HCT116 (cell line): ENCODE measurements around the gene IQSEC3. TPM values are rescaled to one million over a fixed set of nuclear protein-coding genes. Genes with fewer than 3 reads are reported as not detected.

Source experiments
- ATAC-seq: fragments of 200-7000 bp; cut with Tn5 transposase; 2 replicates; pipeline ENCODE4 v1.9.1; 2020; ENCODE audit warnings: mild to moderate bottlenecking, moderate library complexity
- BruUV-seq: library from RNA; stranded (reverse); fragments of 400-500 nt; replicated peaks from 2 replicates; lab custom pipeline; 2021; lab: Mats Ljungman, UMichigan
- CTCF ChIA-PET: fragments of 300-600 bp; sonication (Branson Sonifier 250); formaldehyde crosslinking; loops from one replicate; lab custom pipeline; 2021; ENCODE audit warnings: antibody characterized with exemption; lab: Charles Lee
- POLR2A ChIA-PET: fragments of 300-600, 350-600 bp; sonication (Branson Sonifier 250); formaldehyde crosslinking; loops from one replicate; lab custom pipeline; 2021; ENCODE audit warnings: antibody characterized with exemption; lab: Charles Lee
- RAD21 ChIA-PET, 2 experiments: fragments of 300-600 bp; sonication (Branson Sonifier 250); formaldehyde crosslinking; loops; one replicate each; lab custom pipeline; 2023; ENCODE audit warnings: low total read pairs in 2 of 2; ENCODE audit not compliant: uncharacterized antibody in 2 of 2, unreplicated experiment in 2 of 2, low non-redundant PET in 1 of 2; lab: Charles Lee
- DNase-seq: peaks from one replicate; pipeline ENCODE4 v3.0.0-alpha.2; 2010; ENCODE audit warnings: low read depth, low spot score
- H2AFZ ChIP-seq: fragments of 200-600 bp; shearing (Covaris generic), sonication (generic); 2 replicates; pipeline ENCODE4 v1.6.1; 2017; ENCODE audit warnings: low read depth, mixed run types, mixed read lengths, antibody characterized with exemption, low read length; ENCODE audit not compliant: poor library complexity, severe bottlenecking
- H3K27ac ChIP-seq: 2 replicates; pipeline ENCODE4 v1.5.1; 2012; ENCODE audit warnings: low read depth, low read length
- H3K27me3 ChIP-seq: fragments of 200-600 bp; sonication (generic); 2 replicates; pipeline ENCODE4 v1.6.1; 2016; ENCODE audit warnings: mixed run types, low read length, mixed read lengths; ENCODE audit not compliant: insufficient read depth
- H3K36me3 ChIP-seq, 2 experiments: fragments of 200-500 bp in 1 of 2; fragments of 200-600 bp in 1 of 2; sonication (Bioruptor generic) in 1 of 2; sonication (generic) in 1 of 2; 2 replicates each; pipeline versions ENCODE4 v1.5.1 to v1.6.1; 2014 to 2016; ENCODE audit warnings: low read length in 2 of 2, inconsistent platforms in 1 of 2, mixed read lengths in 1 of 2, mixed run types in 1 of 2; ENCODE audit not compliant: insufficient read depth in 2 of 2, control insufficient read depth in 1 of 2
- H3K4me1 ChIP-seq, 2 experiments: fragments of 200-600 bp in 1 of 2; sonication (generic) in 1 of 2; 2 replicates each; pipeline versions ENCODE4 v1.5.1 to v1.6.1; 2012 to 2017; ENCODE audit warnings: low read length in 2 of 2, inconsistent platforms in 1 of 2, mild to moderate bottlenecking in 1 of 2, mixed read lengths in 1 of 2, mixed run types in 1 of 2, moderate library complexity in 1 of 2; ENCODE audit not compliant: insufficient read depth in 2 of 2, control insufficient read depth in 1 of 2
- H3K4me2 ChIP-seq: fragments of 200-600 bp; sonication (generic); 2 replicates; pipeline ENCODE4 v1.6.1; 2017; ENCODE audit warnings: mixed run types, low read length, mixed read lengths
- H3K4me3 ChIP-seq, 2 experiments: fragments of 200-600 bp in 1 of 2; sonication (generic) in 1 of 2; replicated peaks in 1 of 2; 2 replicates each; pipeline ENCODE4 v1.5.1; 2011 to 2016; ENCODE audit warnings: low read length in 2 of 2, control low read depth in 1 of 2, low read depth in 1 of 2, mild to moderate bottlenecking in 1 of 2, mixed read lengths in 1 of 2, mixed run types in 1 of 2
- H3K79me2 ChIP-seq: fragments of 200-600 bp; sonication (generic); 2 replicates; pipeline ENCODE4 v1.6.1; 2017; ENCODE audit warnings: mild to moderate bottlenecking, mixed run types, low read length, moderate library complexity, mixed read lengths; ENCODE audit not compliant: insufficient read depth
- H3K9ac ChIP-seq: fragments of 200-600 bp; sonication (generic); 2 replicates; pipeline ENCODE4 v1.6.1; 2016; ENCODE audit warnings: low read length, mixed read lengths
- H3K9me2 ChIP-seq: fragments of 200-600 bp; sonication (generic), shearing (Covaris generic); 2 replicates; pipeline ENCODE4 v1.6.1; 2017; ENCODE audit warnings: mixed run types, mild to moderate bottlenecking, moderate library complexity; ENCODE audit not compliant: insufficient read depth
- H3K9me3 ChIP-seq, 2 experiments: fragments of 200-500 bp in 1 of 2; fragments of 200-600 bp in 1 of 2; sonication (Bioruptor generic) in 1 of 2; sonication (generic) in 1 of 2; 2 replicates each; pipeline ENCODE4 v1.6.1; 2014 to 2017; ENCODE audit warnings: low read length in 2 of 2, mixed read lengths in 2 of 2, inconsistent platforms in 1 of 2, low read depth in 1 of 2, mild to moderate bottlenecking in 1 of 2, mixed run types in 1 of 2, moderate library complexity in 1 of 2; ENCODE audit not compliant: control insufficient read depth in 1 of 2, insufficient read depth in 1 of 2
- H4K20me1 ChIP-seq: fragments of 200-600 bp; sonication (generic), shearing (Covaris generic); 2 replicates; pipeline ENCODE4 v1.6.1; 2017; ENCODE audit warnings: mixed run types, mild to moderate bottlenecking, moderate library complexity; ENCODE audit not compliant: insufficient read depth
- CEBPB ChIP-seq: IDR thresholded peaks from 2 replicates; pipeline ENCODE4 v1.6.1; 2012; ENCODE audit warnings: low read depth
- EGR1 ChIP-seq: IDR thresholded peaks from 2 replicates; pipeline ENCODE4 v1.6.1; 2012; ENCODE audit warnings: low read depth
- ELF1 ChIP-seq: IDR thresholded peaks from 2 replicates; pipeline ENCODE4 v1.6.1; 2012; ENCODE audit warnings: low read depth, borderline replicate concordance
- JUND ChIP-seq: IDR thresholded peaks from 2 replicates; pipeline ENCODE4 v1.6.1; 2012
- POLR2A ChIP-seq: IDR thresholded peaks from 2 replicates; pipeline ENCODE4 v1.7.0; 2011; ENCODE audit warnings: borderline replicate concordance; ENCODE audit not compliant: insufficient read depth, insufficient read length; ENCODE audit errors: extremely low read depth
- SRF ChIP-seq: IDR thresholded peaks from 2 replicates; pipeline ENCODE4 v1.6.1; 2012; ENCODE audit warnings: low read depth
- ZFX ChIP-seq: fragments of 450-650 bp; IDR thresholded peaks from 2 replicates; pipeline ENCODE4 v1.6.1; 2017
- intact Hi-C: fragments of 100-400 bp; cut with micrococcal nuclease; formaldehyde crosslinking; loops from 2 replicates; pipeline ENCODE4 v1.10.0; 2022
- total RNA-seq: library from RNA; stranded (reverse); gene quantifications from one replicate; pipeline ENCODE4 v1.2.1, GENCODE V29; 2021; ENCODE audit not compliant: unreplicated experiment
- TF ChIP-seq, protein P1 (sequence below), 3 experiments: fragments of 200-600 bp in 1 of 3; sonication (generic) in 1 of 3; IDR thresholded peaks in 2 of 3; conservative IDR thresholded peaks in 1 of 3; 2 replicates each; pipeline ENCODE4 v1.5.1; 2012 to 2017; ENCODE audit warnings: low read depth in 2 of 3, low read length in 2 of 3, antibody characterized with exemption in 1 of 3, borderline replicate concordance in 1 of 3, control low read depth in 1 of 3, mild to moderate bottlenecking in 1 of 3, mixed read lengths in 1 of 3, mixed run types in 1 of 3, moderate library complexity in 1 of 3; ENCODE audit not compliant: insufficient read depth in 1 of 3
- TF ChIP-seq, protein P2 (sequence below): IDR thresholded peaks from 2 replicates; pipeline ENCODE4 v1.6.1; 2012

The IQSEC3 gene
- total RNA-seq, 1 experiment from 2014 or later = not detected

DNA sequence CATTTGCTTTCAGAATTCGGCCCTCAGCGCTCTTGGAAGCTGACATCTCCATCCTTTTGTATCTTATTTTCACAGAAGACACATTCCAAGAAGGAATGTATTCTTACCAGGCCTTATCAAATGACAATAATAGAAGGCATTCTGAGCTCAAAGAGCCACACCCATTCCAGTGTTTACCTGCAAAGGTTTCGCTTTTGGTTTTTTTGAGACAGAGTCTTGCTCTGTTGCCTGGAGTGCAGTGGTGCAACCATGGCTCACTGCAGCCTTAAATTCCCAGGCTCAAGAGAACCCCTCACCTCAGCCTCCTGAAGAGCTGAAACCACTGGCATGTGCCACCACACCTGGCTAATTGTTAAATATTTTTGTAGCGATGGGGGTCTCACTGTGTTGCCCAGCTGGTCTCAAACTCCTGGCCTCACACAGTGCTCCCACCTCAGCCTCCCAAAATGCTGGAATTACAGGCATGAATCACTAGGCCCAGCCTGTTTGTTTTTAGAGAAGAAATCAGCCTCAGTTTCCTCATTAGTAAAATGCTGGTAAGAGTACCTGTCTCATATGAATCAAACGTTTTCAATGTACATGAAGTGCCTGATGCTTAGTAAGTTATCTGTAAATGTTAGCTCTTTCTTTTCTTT, 78.2 kb downstream of the IQSEC3 start:
- ChIA-PET POLR2A (no interaction called here), RAD21 (no interaction called here), CTCF (no interaction called here)
- no peak for ATAC-seq
- H2AFZ ChIP-seq = no peak overlapping the region
- H3K4me3 ChIP-seq = no peak overlapping the region
- H3K9me2 ChIP-seq = no peaks in the 10 kb centered on the region
- DNase-seq = no peak
- no peaks in the 10 kb centered on the region for H3K79me2 ChIP-seq
- no peaks in the 10 kb centered on the region for H3K36me3 ChIP-seq
- 0 out of 4 replicates have a peak, but pooled peaks cover 0 to 4% of the 10 kb centered on the region in 2 experiments for H3K4me1 ChIP-seq
- intact Hi-C loops = no loop called here
- no peak overlapping the region for H3K27ac ChIP-seq
- peaks cover 8% of the 10 kb centered on the region; the same call in 1 of the 2 replicates for H3K27me3 ChIP-seq
- no peak overlapping the region for H3K4me2 ChIP-seq
- TF ChIP-seq JUND = no peak
- no peak for TF ChIP-seq POLR2A
- TF ChIP-seq CEBPB = no peak
- TF ChIP-seq, protein P1, sequence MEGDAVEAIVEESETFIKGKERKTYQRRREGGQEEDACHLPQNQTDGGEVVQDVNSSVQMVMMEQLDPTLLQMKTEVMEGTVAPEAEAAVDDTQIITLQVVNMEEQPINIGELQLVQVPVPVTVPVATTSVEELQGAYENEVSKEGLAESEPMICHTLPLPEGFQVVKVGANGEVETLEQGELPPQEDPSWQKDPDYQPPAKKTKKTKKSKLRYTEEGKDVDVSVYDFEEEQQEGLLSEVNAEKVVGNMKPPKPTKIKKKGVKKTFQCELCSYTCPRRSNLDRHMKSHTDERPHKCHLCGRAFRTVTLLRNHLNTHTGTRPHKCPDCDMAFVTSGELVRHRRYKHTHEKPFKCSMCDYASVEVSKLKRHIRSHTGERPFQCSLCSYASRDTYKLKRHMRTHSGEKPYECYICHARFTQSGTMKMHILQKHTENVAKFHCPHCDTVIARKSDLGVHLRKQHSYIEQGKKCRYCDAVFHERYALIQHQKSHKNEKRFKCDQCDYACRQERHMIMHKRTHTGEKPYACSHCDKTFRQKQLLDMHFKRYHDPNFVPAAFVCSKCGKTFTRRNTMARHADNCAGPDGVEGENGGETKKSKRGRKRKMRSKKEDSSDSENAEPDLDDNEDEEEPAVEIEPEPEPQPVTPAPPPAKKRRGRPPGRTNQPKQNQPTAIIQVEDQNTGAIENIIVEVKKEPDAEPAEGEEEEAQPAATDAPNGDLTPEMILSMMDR (IDR thresholded peaks at IDR 0.05 in 2 of 3, conservative IDR thresholded peaks at IDR 0.05 in 1 of 3; ENCODE audit: borderline replicate concordance in 1 of 3, insufficient read depth in 1 of 3, low read depth in 2 of 3, low read length in 2 of 3) = no peak
- no peak for TF ChIP-seq ELF1
- no peak for TF ChIP-seq SRF
- BruUV-seq = no TSS peak
- no peaks in the 10 kb centered on the region for H4K20me1 ChIP-seq
- H3K9me3 ChIP-seq = no peaks in the 10 kb centered on the region
- H3K9ac ChIP-seq = no peak overlapping the region

DNA sequence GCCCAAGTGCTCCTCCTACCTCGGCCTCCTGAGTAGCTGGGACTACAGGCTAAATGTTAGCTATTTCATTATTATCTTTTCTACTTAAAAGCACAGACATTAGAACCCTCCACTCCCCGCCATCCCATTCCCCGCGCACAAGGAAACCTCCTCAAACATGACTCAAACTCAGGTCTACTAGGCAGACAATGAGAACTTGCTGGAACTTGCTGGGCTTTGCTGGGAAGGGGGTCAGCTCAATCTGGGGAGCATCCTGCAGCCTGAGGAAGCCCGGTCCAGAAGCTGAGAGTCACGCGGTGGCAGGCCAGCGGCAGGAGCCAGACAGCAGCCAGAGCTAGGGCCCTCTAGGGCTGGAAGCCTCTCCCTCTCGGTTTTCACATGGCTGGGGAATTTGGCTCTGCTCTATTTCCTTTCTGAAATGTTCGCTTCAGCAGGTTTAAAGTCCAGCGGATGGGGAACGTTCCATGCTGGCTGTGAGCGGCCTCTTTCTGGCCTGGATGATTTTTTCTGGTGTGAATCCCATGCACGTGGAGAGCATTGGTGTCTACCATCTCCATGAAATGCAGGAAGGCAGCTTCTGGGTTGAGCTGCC, 78.9 kb downstream of the IQSEC3 start:
- Histone ChIP-seq H3K9ac (no peak overlapping the region), H3K27ac (no peak overlapping the region), H3K36me3 (no peaks in the 10 kb centered on the region), H3K4me3 (no peak overlapping the region)
- CTCF ChIA-PET = no interaction called here
- no peak for DNase-seq
- TF ChIP-seq, protein P2, sequence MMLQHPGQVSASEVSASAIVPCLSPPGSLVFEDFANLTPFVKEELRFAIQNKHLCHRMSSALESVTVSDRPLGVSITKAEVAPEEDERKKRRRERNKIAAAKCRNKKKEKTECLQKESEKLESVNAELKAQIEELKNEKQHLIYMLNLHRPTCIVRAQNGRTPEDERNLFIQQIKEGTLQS = no peak
- TF ChIP-seq ZFX (no peak), EGR1 (no peak)
- TF ChIP-seq, all 23 proteins: peak for 0
- POLR2A ChIA-PET = no interaction called here
- intact Hi-C loops = no loop called here
- Histone ChIP-seq H3K4me1 (0 out of 4 replicates have a peak, but pooled peaks cover 0 to 4% of the 10 kb centered on the region in 2 experiments), H3K27me3 (peaks cover 8% of the 10 kb centered on the region; the same call in 1 of the 2 replicates), H2AFZ (no peak overlapping the region), H3K9me2 (no peaks in the 10 kb centered on the region), H3K9me3 (no peaks in the 10 kb centered on the region), H3K79me2 (no peaks in the 10 kb centered on the region), H4K20me1 (no peaks in the 10 kb centered on the region), H3K4me2 (no peak overlapping the region)
- no peak for ATAC-seq
- BruUV-seq = no TSS peak
- RAD21 ChIA-PET = no interaction called here
